Trophoblast cell (in vitro differentiated cells and primary cell): ENCODE results near the gene CENPO.
A peak's percentile ranks its signal among the peaks of the same experiment; 100 is the strongest.

Experiments
- DNase-seq, 2 donors: peaks; one replicate each; pipeline ENCODE4 v3.0.0-alpha.2; 2016
- H2AFZ ChIP-seq: 2 replicates; pipeline ENCODE4 v1.6.1; 2013; ENCODE audit warnings: low read length, moderate library complexity, mild to moderate bottlenecking; ENCODE audit not compliant: insufficient read depth, poor library complexity
- H2AK5ac ChIP-seq: 2 replicates; pipeline ENCODE4 v1.6.1; 2013; ENCODE audit warnings: mild to moderate bottlenecking, low read length
- H2BK120ac ChIP-seq: 2 replicates; pipeline ENCODE4 v1.6.1; 2013; ENCODE audit warnings: low read length, mild to moderate bottlenecking, moderate library complexity; ENCODE audit not compliant: insufficient read depth, poor library complexity
- H2BK12ac ChIP-seq: 2 replicates; pipeline ENCODE4 v1.6.1; 2013; ENCODE audit warnings: mild to moderate bottlenecking, low read length, moderate library complexity
- H2BK5ac ChIP-seq: 2 replicates; pipeline ENCODE4 v1.6.1; 2013; ENCODE audit warnings: low read length, low read depth, moderate library complexity, mild to moderate bottlenecking; ENCODE audit not compliant: poor library complexity
- H3K14ac ChIP-seq: 2 replicates; pipeline ENCODE4 v1.6.1; 2013; ENCODE audit warnings: mild to moderate bottlenecking, low read length
- H3K18ac ChIP-seq: 2 replicates; pipeline ENCODE4 v1.6.1; 2013; ENCODE audit warnings: mild to moderate bottlenecking, low read length
- H3K23ac ChIP-seq: 2 replicates; pipeline ENCODE4 v1.6.1; 2013; ENCODE audit warnings: low read length
- H3K27ac ChIP-seq: 2 replicates; pipeline ENCODE4 v1.5.1; 2013; ENCODE audit warnings: low read depth, mild to moderate bottlenecking, inconsistent platforms, low read length, moderate library complexity
- H3K27me3 ChIP-seq: 2 replicates; pipeline ENCODE4 v1.6.1; 2013; ENCODE audit warnings: inconsistent platforms, mild to moderate bottlenecking, low read length, moderate library complexity; ENCODE audit not compliant: insufficient read depth
- H3K36me3 ChIP-seq, 2 experiments: 1 replicate in 1 of 2; 2 replicates in 1 of 2; pipeline ENCODE4 v1.6.1; 2013; ENCODE audit warnings: low read length in 2 of 2, mild to moderate bottlenecking in 2 of 2, moderate library complexity in 1 of 2; ENCODE audit not compliant: insufficient read depth in 2 of 2, control insufficient read depth in 1 of 2
- H3K4ac ChIP-seq: 2 replicates; pipeline ENCODE4 v1.6.1; 2013; ENCODE audit warnings: low read depth, mild to moderate bottlenecking, low read length, moderate library complexity
- H3K4me1 ChIP-seq, 2 experiments: 1 replicate in 1 of 2; 2 replicates in 1 of 2; pipeline ENCODE4 v1.6.1; 2013; ENCODE audit warnings: low read length in 2 of 2, mild to moderate bottlenecking in 2 of 2, moderate library complexity in 1 of 2; ENCODE audit not compliant: insufficient read depth in 2 of 2, control insufficient read depth in 1 of 2
- H3K4me2 ChIP-seq: 2 replicates; pipeline ENCODE4 v1.6.1; 2013; ENCODE audit warnings: inconsistent platforms, mild to moderate bottlenecking, low read length, moderate library complexity
- H3K4me3 ChIP-seq: 2 replicates; pipeline ENCODE4 v1.5.1; 2013; ENCODE audit warnings: mild to moderate bottlenecking, low read depth, low read length, inconsistent platforms
- H3K79me1 ChIP-seq: one replicate; pipeline ENCODE4 v1.6.1; 2013; ENCODE audit warnings: low read length
- H3K79me2 ChIP-seq: 2 replicates; pipeline ENCODE4 v1.6.1; 2013; ENCODE audit warnings: low read length, mild to moderate bottlenecking; ENCODE audit not compliant: control insufficient read depth, insufficient read depth, poor library complexity
- H3K9ac ChIP-seq: 2 replicates; pipeline ENCODE4 v1.6.1; 2013; ENCODE audit warnings: mild to moderate bottlenecking, low read length
- H3K9me3 ChIP-seq: 2 replicates; pipeline ENCODE4 v1.6.1; 2013; ENCODE audit warnings: low read depth, mild to moderate bottlenecking, control low read depth, inconsistent platforms, low read length; ENCODE audit not compliant: insufficient read depth
- H4K12ac ChIP-seq: 2 replicates; pipeline ENCODE4 v1.6.1; 2013; ENCODE audit warnings: low read depth, mild to moderate bottlenecking, low read length, moderate library complexity
- H4K8ac ChIP-seq: 2 replicates; pipeline ENCODE4 v1.6.1; 2013; ENCODE audit warnings: low read depth, mild to moderate bottlenecking, low read length, moderate library complexity
- H4K91ac ChIP-seq: one replicate; pipeline ENCODE4 v1.6.1; 2013; ENCODE audit warnings: low read depth, mild to moderate bottlenecking, low read length, moderate library complexity
- WGBS: extraction: QIAGEN DNeasy Blood & Tissue Kit; methylation state at CpG from one replicate; pipeline ENCODE4 v1.1.7; 2013; ENCODE audit warnings: missing lambda C conversion rate; ENCODE audit not compliant: insufficient read length, insufficient coverage; ENCODE audit errors: extremely low coverage; 5-methylcytosine and 5-hydroxymethylcytosine counted together

Gene CENPO

GRCh38 chr2:24761866-24762265, 31.4 kb upstream of the CENPO start:
- H3K18ac ChIP-seq = no peak overlapping the region
- no peak overlapping the region for H2BK5ac ChIP-seq
- H3K4me1 ChIP-seq = peaks cover 0 to 3% of the 10 kb centered on the region in 2 experiments
- peaks cover 0 to 5% of the 10 kb centered on the region in 2 experiments for H3K36me3 ChIP-seq
- no peak overlapping the region for H3K4me3 ChIP-seq
- H3K27ac ChIP-seq = no peak overlapping the region
- peak overlapping the region; percentile 7 for H4K12ac ChIP-seq
- H2BK120ac ChIP-seq = no peak overlapping the region
- no CpG with 5 or more reads among the region's 5 CpGs for WGBS
- no peaks in the 10 kb centered on the region for H3K79me1 ChIP-seq
- H3K9ac ChIP-seq = no peak overlapping the region
- H4K91ac ChIP-seq = no peak overlapping the region
- no peak overlapping the region for H2AK5ac ChIP-seq
- H3K23ac ChIP-seq = no peak overlapping the region
- peaks cover 2% of the 10 kb centered on the region for H3K9me3 ChIP-seq
- no peak for DNase-seq
- no peaks in the 10 kb centered on the region for H3K79me2 ChIP-seq
- no peak overlapping the region for H3K4ac ChIP-seq
- H3K27me3 ChIP-seq = no peaks in the 10 kb centered on the region
- no peak overlapping the region for H3K4me2 ChIP-seq
- H2AFZ ChIP-seq = no peak overlapping the region
- no peak overlapping the region for H3K14ac ChIP-seq
- no peak overlapping the region for H2BK12ac ChIP-seq
- H4K8ac ChIP-seq = no peak overlapping the region

- DNase-seq = no peak
- Histone ChIP-seq H3K4ac (no peak overlapping the region), H2BK12ac (no peak overlapping the region), H3K27me3 (no peaks in the 10 kb centered on the region), H3K18ac (no peak overlapping the region), H4K12ac (no peak overlapping the region), H3K23ac (no peak overlapping the region), H4K91ac (no peak overlapping the region), H3K4me2 (no peak overlapping the region), H2BK5ac (no peak overlapping the region), H3K27ac (no peak overlapping the region), H3K79me2 (no peaks in the 10 kb centered on the region), H3K14ac (no peak overlapping the region), H3K36me3 (peaks cover 0 to 5% of the 10 kb centered on the region in 2 experiments), H2AFZ (no peak overlapping the region), H3K9me3 (peaks cover 2% of the 10 kb centered on the region), H2AK5ac (no peak overlapping the region), H3K4me3 (no peak overlapping the region), H4K8ac (no peak overlapping the region), H3K4me1 (peaks cover 0 to 3% of the 10 kb centered on the region in 2 experiments), H3K9ac (no peak overlapping the region), H2BK120ac (no peak overlapping the region), H3K79me1 (no peaks in the 10 kb centered on the region)
- WGBS = no CpG with 5 or more reads among the region's 2 CpGs
Measured at GRCh38 chr2:24762518-24762917, 30.7 kb upstream of the CENPO start.

- Histone ChIP-seq H3K36me3 (peaks cover 0 to 2% of the 10 kb centered on the region in 2 experiments), H3K18ac (no peak overlapping the region), H3K4me1 (peaks cover 0 to 3% of the 10 kb centered on the region in 2 experiments), H3K79me2 (no peaks in the 10 kb centered on the region), H3K27ac (no peak overlapping the region), H2BK5ac (no peak overlapping the region), H2BK120ac (no peak overlapping the region), H2AFZ (no peak overlapping the region), H3K4me2 (no peak overlapping the region), H3K9ac (no peak overlapping the region), H4K8ac (no peak overlapping the region), H3K4me3 (no peak overlapping the region), H4K12ac (no peak overlapping the region), H2BK12ac (no peak overlapping the region), H3K79me1 (no peaks in the 10 kb centered on the region), H3K14ac (no peak overlapping the region), H3K4ac (no peak overlapping the region), H4K91ac (no peak overlapping the region), H3K9me3 (peaks cover 2% of the 10 kb centered on the region), H3K27me3 (no peaks in the 10 kb centered on the region), H2AK5ac (no peak overlapping the region), H3K23ac (no peak overlapping the region)
- no peak for DNase-seq
- WGBS = no CpG with 5 or more reads among the region's 4 CpGs
Measured at GRCh38 chr2:24763843-24764242, 29.4 kb upstream of the CENPO start.

GRCh38 chr2:24766609-24767008, 26.6 kb upstream of the CENPO start:
- Histone ChIP-seq H3K4me3 (no peak overlapping the region), H2AFZ (no peak overlapping the region), H3K27me3 (no peaks in the 10 kb centered on the region), H3K79me1 (no peaks in the 10 kb centered on the region), H3K79me2 (no peaks in the 10 kb centered on the region), H2BK120ac (no peak overlapping the region), H4K8ac (no peak overlapping the region), H2BK12ac (no peak overlapping the region), H3K4me1 (peaks cover 0 to 3% of the 10 kb centered on the region in 2 experiments), H3K4me2 (no peak overlapping the region), H3K36me3 (peaks cover 2% of the 10 kb centered on the region in 2 experiments), H3K9me3 (peaks cover 2% of the 10 kb centered on the region), H3K9ac (no peak overlapping the region), H3K18ac (no peak overlapping the region), H3K23ac (no peak overlapping the region), H3K4ac (no peak overlapping the region), H3K14ac (no peak overlapping the region), H4K91ac (no peak overlapping the region), H4K12ac (no peak overlapping the region), H2AK5ac (no peak overlapping the region), H2BK5ac (no peak overlapping the region), H3K27ac (no peak overlapping the region)
- DNase-seq = no peak
- no CpG with 5 or more reads among the region's 6 CpGs for WGBS
